ENCODE data around the gene NACC2.

The NACC2 gene

GRCh38 chr9:136131629-136132511 lies 36.8 kb upstream of the NACC2 start:
- Histone ChIP-seq H3K4me3 (ENCODE audit: low read length) (no peak overlapping the region), H4K20me1 (ENCODE audit: insufficient read depth, low read length) (no peaks in the 10 kb centered on the region), H3K4me1 (ENCODE audit: low read length) (no peaks in the 10 kb centered on the region), H3K9ac (ENCODE audit: low read length) (no peak overlapping the region), H2AFZ (ENCODE audit: low read depth, low read length) (no peak overlapping the region), H3K4me2 (ENCODE audit: low read length) (no peak overlapping the region), H3K27ac (ENCODE audit: low read length) (no peak overlapping the region), H3K79me2 (ENCODE audit: low read length) (no peaks in the 10 kb centered on the region), H3K27me3 (ENCODE audit: low read depth, low read length) (peaks cover 11% of the 10 kb centered on the region; the same call in 1 of the 2 replicates), H3K36me3 (replicated peaks; ENCODE audit: low read depth, low read length) (no peaks in the 10 kb centered on the region), H3K9me3 (ENCODE audit: insufficient read depth, low read length) (no peaks in the 10 kb centered on the region)
- TF ChIP-seq CTCF (IDR thresholded peaks at IDR 0.05; ENCODE audit: low read depth, low read length), result no peak

- no peak overlapping the region for H3K4me2 ChIP-seq (ENCODE audit: low read length)
- peaks cover 11% of the 10 kb centered on the region; the same call in 1 of the 2 replicates for H3K27me3 ChIP-seq (ENCODE audit: low read depth, low read length)
- H2AFZ ChIP-seq (ENCODE audit: low read depth, low read length), result no peak overlapping the region
- no peaks in the 10 kb centered on the region for H3K4me1 ChIP-seq (ENCODE audit: low read length)
- no peaks in the 10 kb centered on the region for H3K79me2 ChIP-seq (ENCODE audit: low read length)
- no peaks in the 10 kb centered on the region for H4K20me1 ChIP-seq (ENCODE audit: insufficient read depth, low read length)
- TF ChIP-seq EZH2phosphoT487 (IDR thresholded peaks at IDR 0.05; ENCODE audit: low read depth), result no peak
- TF ChIP-seq CTCF (IDR thresholded peaks at IDR 0.05; ENCODE audit: low read depth, low read length), result no peak
- H3K9ac ChIP-seq (ENCODE audit: low read length), result no peak overlapping the region
- H3K4me3 ChIP-seq (ENCODE audit: low read length), result no peak overlapping the region
- no peaks in the 10 kb centered on the region for H3K36me3 ChIP-seq (replicated peaks; ENCODE audit: low read depth, low read length)
- H3K27ac ChIP-seq (ENCODE audit: low read length), result no peak overlapping the region
- no peaks in the 10 kb centered on the region for H3K9me3 ChIP-seq (ENCODE audit: insufficient read depth, low read length)
Measured at GRCh38 chr9:136129176-136129575, 34.1 kb upstream of the NACC2 start.

GRCh38 chr9:136128436-136128835 lies 33.3 kb upstream of the NACC2 start:
- no peak overlapping the region for H3K27ac ChIP-seq (ENCODE audit: low read length)
- peaks cover 11% of the 10 kb centered on the region; the same call in 1 of the 2 replicates for H3K27me3 ChIP-seq (ENCODE audit: low read depth, low read length)
- no peaks in the 10 kb centered on the region for H3K79me2 ChIP-seq (ENCODE audit: low read length)

More at GRCh38 chr9:136128436-136128835, 33.3 kb upstream of the NACC2 start:
- H2AFZ ChIP-seq (ENCODE audit: low read depth, low read length), result no peak overlapping the region
- no peak overlapping the region for H3K4me3 ChIP-seq (ENCODE audit: low read length)
- no peaks in the 10 kb centered on the region for H4K20me1 ChIP-seq (ENCODE audit: insufficient read depth, low read length)
- H3K4me2 ChIP-seq (ENCODE audit: low read length), result no peak overlapping the region
- H3K9ac ChIP-seq (ENCODE audit: low read length), result no peak overlapping the region
- TF ChIP-seq EZH2phosphoT487 (IDR thresholded peaks at IDR 0.05; ENCODE audit: low read depth) (no peak), CTCF (IDR thresholded peaks at IDR 0.05; ENCODE audit: low read depth, low read length) (no peak)
- no peaks in the 10 kb centered on the region for H3K9me3 ChIP-seq (ENCODE audit: insufficient read depth, low read length)
- H3K4me1 ChIP-seq (ENCODE audit: low read length), result no peaks in the 10 kb centered on the region
- no peaks in the 10 kb centered on the region for H3K36me3 ChIP-seq (replicated peaks; ENCODE audit: low read depth, low read length)

Data from OCI-LY3 (cell line).